B cell (primary cell): ENCODE measurements around the gene CPLX1. TPM values are rescaled to one million over a fixed set of nuclear protein-coding genes. Genes with fewer than 3 reads are reported as not detected.

Experiments used
- ATAC-seq: fragments of 200-7000 bp; cut with Tn5 transposase; one replicate; pipeline ENCODE4 v1.10.0; 2021; ENCODE audit warnings: low read depth, mild to moderate bottlenecking, moderate number of reproducible peaks, moderate library complexity
- CTCF ChIA-PET: fragments of 350-600 bp; sonication (Branson Sonifier 250); formaldehyde crosslinking; loops from one replicate; lab custom pipeline; 2021; ENCODE audit warnings: antibody characterized with exemption, inconsistent platforms; lab: Charles Lee
- POLR2A ChIA-PET: fragments of 350-600 bp; sonication (Branson Sonifier 250); formaldehyde crosslinking; loops from one replicate; lab custom pipeline; 2021; ENCODE audit warnings: antibody characterized with exemption; lab: Charles Lee
- DNase-seq: peaks from one replicate; pipeline ENCODE4 v3.0.0; 2013
- H2AFZ ChIP-seq: 2 replicates; pipeline ENCODE4 v1.6.1; 2012; ENCODE audit warnings: mild to moderate bottlenecking, low read depth, low read length; ENCODE audit not compliant: insufficient read depth, poor library complexity, severe bottlenecking
- H3K27ac ChIP-seq, 2 donors: 1 replicate in 1 of 2; 2 replicates in 1 of 2; pipeline ENCODE4 v1.5.1; 2012 to 2013; ENCODE audit warnings: low read length in 2 of 2, mild to moderate bottlenecking in 2 of 2, moderate library complexity in 1 of 2
- H3K27me3 ChIP-seq, 4 experiments: fragments of 200-600 bp in 1 of 4; sonication (generic) in 1 of 4; replicated peaks in 1 of 4; 1 replicate in 2 of 4; 2 replicates in 2 of 4; pipeline versions ENCODE4 v1.6.1 to v1.7.0; 2013 to 2016; ENCODE audit warnings: low read length in 3 of 4, mild to moderate bottlenecking in 2 of 4, mixed read lengths in 1 of 4, moderate library complexity in 1 of 4; ENCODE audit not compliant: insufficient read depth in 4 of 4, control insufficient read depth in 3 of 4; ENCODE audit errors: control extremely low read depth in 1 of 4
- H3K36me3 ChIP-seq, 2 experiments: replicated peaks in 1 of 2; 1 replicate in 1 of 2; 2 replicates in 1 of 2; pipeline versions ENCODE4 v1.6.1 to v1.7.1; 2013; ENCODE audit warnings: low read length in 1 of 2; ENCODE audit not compliant: insufficient read depth in 2 of 2, control insufficient read depth in 1 of 2; ENCODE audit errors: control extremely low read depth in 1 of 2, extremely low read depth in 1 of 2
- H3K4me1 ChIP-seq, 2 donors: fragments of 200-600 bp in 1 of 2; sonication (generic) in 1 of 2; 1 replicate in 1 of 2; 2 replicates in 1 of 2; pipeline versions ENCODE4 v1.5.1 to v1.6.1; 2013 to 2017; ENCODE audit warnings: low read length in 2 of 2; ENCODE audit not compliant: control insufficient read depth in 2 of 2, insufficient read depth in 2 of 2
- H3K4me2 ChIP-seq: replicated peaks from 2 replicates; pipeline ENCODE3; 2012; ENCODE audit warnings: mild to moderate bottlenecking, low read depth, low read length; ENCODE audit not compliant: poor library complexity, severe bottlenecking
- H3K4me3 ChIP-seq, 5 experiments: fragments of 200-600 bp in 1 of 5; sonication (generic) in 1 of 5; 1 replicate in 3 of 5; 2 replicates in 2 of 5; pipeline versions ENCODE4 v1.5.1 to v1.7.0; 2011 to 2016; ENCODE audit warnings: low read length in 4 of 5, mild to moderate bottlenecking in 4 of 5, low read depth in 2 of 5, control low read depth in 1 of 5, moderate library complexity in 1 of 5; ENCODE audit not compliant: insufficient read depth in 1 of 5; ENCODE audit errors: control extremely low read depth in 1 of 5, extremely low read depth in 1 of 5
- H3K79me2 ChIP-seq: fragments of 200-600 bp; sonication (generic); one replicate; pipeline ENCODE4 v1.6.0; 2016; ENCODE audit warnings: low read length; ENCODE audit not compliant: control insufficient read depth, insufficient read depth
- H3K9ac ChIP-seq: fragments of 200-600 bp; sonication (generic); 2 replicates; pipeline ENCODE4 v1.6.1; 2017; ENCODE audit warnings: mild to moderate bottlenecking, low read length, moderate library complexity
- H3K9me3 ChIP-seq, 3 donors: one replicate each; pipeline versions ENCODE4 v1.6.1 to v1.7.1; 2013; ENCODE audit warnings: low read length in 2 of 3; ENCODE audit not compliant: control insufficient read depth in 2 of 3, insufficient read depth in 1 of 3; ENCODE audit errors: control extremely low read depth in 1 of 3
- H4K20me1 ChIP-seq: 2 replicates; pipeline ENCODE4 v1.6.0; 2012; ENCODE audit warnings: mild to moderate bottlenecking, low read length; ENCODE audit not compliant: insufficient read depth, control insufficient read depth, poor library complexity, severe bottlenecking
- H3K27ac Mint-ChIP-seq: one replicate; pipeline ENCODE4 v1.8.0; 2021; ENCODE audit warnings: mixed read lengths
- H3K27me3 Mint-ChIP-seq: one replicate; pipeline ENCODE4 v1.8.0; 2021; ENCODE audit warnings: mixed read lengths
- H3K4me1 Mint-ChIP-seq: one replicate; pipeline ENCODE4 v1.8.0; 2021; ENCODE audit warnings: mixed read lengths
- H3K4me3 Mint-ChIP-seq: one replicate; pipeline ENCODE4 v1.8.0; 2021; ENCODE audit warnings: mixed read lengths
- H3K9me3 Mint-ChIP-seq: one replicate; pipeline ENCODE4 v1.8.0; 2022; ENCODE audit warnings: mixed read lengths; ENCODE audit not compliant: insufficient read depth
- EZH2 ChIP-seq: IDR thresholded peaks from 2 replicates; pipeline ENCODE4 v1.6.1; 2012; ENCODE audit warnings: borderline replicate concordance, low read depth, mild to moderate bottlenecking, moderate library complexity, low read length; ENCODE audit not compliant: insufficient read depth, poor library complexity, severe bottlenecking
- WGBS: methylation state at CpG from one replicate; pipeline ENCODE4 v1.1.5; 2013; ENCODE audit warnings: missing lambda C conversion rate; ENCODE audit not compliant: insufficient coverage; 5-methylcytosine and 5-hydroxymethylcytosine counted together
- intact Hi-C: fragments of 100-400 bp; cut with micrococcal nuclease; formaldehyde crosslinking; loops from one replicate; pipeline ENCODE4 v1.10.0; 2022
- polyA plus RNA-seq: library from polyadenylated mRNA; depleted of rRNA; stranded (reverse); fragments of >200 nt; gene quantifications from 2 replicates; pipeline ENCODE4 v1.2.3, GENCODE V29; 2012
- total RNA-seq, 2 donors: library from RNA; stranded (reverse); fragments of 120-200 nt in 1 of 2; gene quantifications; 1 replicate in 1 of 2; 2 replicates in 1 of 2; pipeline versions ENCODE4 v1.2.3 to v1.2.4, GENCODE V29; 2013 to 2022
- TF ChIP-seq, protein P1 (sequence below): fragments of 200-600 bp; IDR thresholded peaks from one replicate; pipeline ENCODE4 v1.8.0; 2022; ENCODE audit warnings: antibody characterized with exemption, mild to moderate bottlenecking

Gene CPLX1
- total and polyA plus RNA-seq, 2 donors (not counting 1 experiment from before 2014, with no cell fraction given), result not detected

DNA sequence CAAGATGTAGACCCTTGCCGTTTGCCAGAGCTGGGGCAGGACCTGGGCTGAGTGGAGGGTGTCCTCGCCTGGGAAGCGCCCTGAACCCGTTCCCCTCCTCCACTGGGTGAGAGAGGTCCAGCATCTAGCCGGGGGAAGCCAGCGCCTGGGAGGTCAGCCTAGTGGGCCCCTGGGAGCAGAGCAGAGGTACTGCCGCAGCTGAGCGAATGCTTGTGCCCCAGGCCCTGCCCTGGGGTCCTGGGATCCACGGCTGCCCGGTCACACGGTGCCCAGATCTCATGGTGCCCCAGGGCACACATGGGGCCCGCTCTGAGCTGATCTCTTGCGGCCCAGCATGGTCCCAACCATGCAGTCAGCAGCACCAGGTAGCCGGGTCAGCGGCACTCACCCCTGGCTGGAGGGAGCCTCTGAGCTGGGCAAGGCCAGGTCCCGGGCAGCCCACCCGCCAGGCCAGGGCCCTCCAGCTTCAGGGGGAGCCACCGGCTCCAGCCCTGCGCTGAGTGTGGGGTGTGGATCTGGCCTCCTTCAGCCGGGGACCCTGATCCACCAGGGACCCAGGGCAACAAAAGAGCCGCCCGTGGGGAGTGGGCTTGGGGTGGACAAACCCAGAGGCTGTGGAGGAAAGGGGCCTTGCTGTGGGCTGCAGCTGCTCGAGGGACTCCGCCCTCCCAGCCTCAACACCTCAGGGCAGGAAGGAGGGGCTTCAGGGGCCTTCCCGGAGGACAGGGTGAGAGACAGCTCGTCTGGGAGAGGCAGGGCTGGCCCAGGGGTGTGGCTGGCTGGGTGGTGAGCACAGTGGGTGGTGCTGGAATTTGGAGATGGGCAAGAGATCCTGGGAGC, 4.1 kb upstream of the CPLX1 start:
- Mint-ChIP-seq H3K4me1 (peaks cover 7% of the 10 kb centered on the region), H3K4me3 (no peak overlapping the region), H3K9me3 (no peaks in the 10 kb centered on the region), H3K27me3 (peaks cover 15% of the 10 kb centered on the region), H3K27ac (no peak overlapping the region)
- peaks cover 6 to 13% of the 10 kb centered on the region in 2 donors for H3K4me1 ChIP-seq
- no peak overlapping the region for H2AFZ ChIP-seq
- ChIA-PET CTCF (no interaction called here), POLR2A (interaction anchor here (0.5 kb wide), 1 partner anchor 92 kb away, joined by 3 read pairs; no protein-coding TSS in a partner anchor)
- peaks cover 0 to 36% (median 2%) of the 10 kb centered on the region in 3 donors for H3K9me3 ChIP-seq
- H3K27me3 ChIP-seq, result peaks cover 0 to 44% (median 11%) of the 10 kb centered on the region in 4 experiments
- no peaks in the 10 kb centered on the region for H3K36me3 ChIP-seq
- intact Hi-C loops, result no loop called here
- H3K79me2 ChIP-seq, result no peaks in the 10 kb centered on the region
- 82% methylated on average over 23 of the region's 26 CpGs for WGBS
- H3K9ac ChIP-seq, result no peak overlapping the region
- DNase-seq (no peak), ATAC-seq (no peak)
- H3K4me3 ChIP-seq, result no peak overlapping the region
- no peak for TF ChIP-seq EZH2
- TF ChIP-seq, protein P1, sequence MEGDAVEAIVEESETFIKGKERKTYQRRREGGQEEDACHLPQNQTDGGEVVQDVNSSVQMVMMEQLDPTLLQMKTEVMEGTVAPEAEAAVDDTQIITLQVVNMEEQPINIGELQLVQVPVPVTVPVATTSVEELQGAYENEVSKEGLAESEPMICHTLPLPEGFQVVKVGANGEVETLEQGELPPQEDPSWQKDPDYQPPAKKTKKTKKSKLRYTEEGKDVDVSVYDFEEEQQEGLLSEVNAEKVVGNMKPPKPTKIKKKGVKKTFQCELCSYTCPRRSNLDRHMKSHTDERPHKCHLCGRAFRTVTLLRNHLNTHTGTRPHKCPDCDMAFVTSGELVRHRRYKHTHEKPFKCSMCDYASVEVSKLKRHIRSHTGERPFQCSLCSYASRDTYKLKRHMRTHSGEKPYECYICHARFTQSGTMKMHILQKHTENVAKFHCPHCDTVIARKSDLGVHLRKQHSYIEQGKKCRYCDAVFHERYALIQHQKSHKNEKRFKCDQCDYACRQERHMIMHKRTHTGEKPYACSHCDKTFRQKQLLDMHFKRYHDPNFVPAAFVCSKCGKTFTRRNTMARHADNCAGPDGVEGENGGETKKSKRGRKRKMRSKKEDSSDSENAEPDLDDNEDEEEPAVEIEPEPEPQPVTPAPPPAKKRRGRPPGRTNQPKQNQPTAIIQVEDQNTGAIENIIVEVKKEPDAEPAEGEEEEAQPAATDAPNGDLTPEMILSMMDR, result no peak
- no peak overlapping the region for H3K4me2 ChIP-seq
- no peaks in the 10 kb centered on the region for H4K20me1 ChIP-seq
- H3K27ac ChIP-seq, result no peak overlapping the region

DNA sequence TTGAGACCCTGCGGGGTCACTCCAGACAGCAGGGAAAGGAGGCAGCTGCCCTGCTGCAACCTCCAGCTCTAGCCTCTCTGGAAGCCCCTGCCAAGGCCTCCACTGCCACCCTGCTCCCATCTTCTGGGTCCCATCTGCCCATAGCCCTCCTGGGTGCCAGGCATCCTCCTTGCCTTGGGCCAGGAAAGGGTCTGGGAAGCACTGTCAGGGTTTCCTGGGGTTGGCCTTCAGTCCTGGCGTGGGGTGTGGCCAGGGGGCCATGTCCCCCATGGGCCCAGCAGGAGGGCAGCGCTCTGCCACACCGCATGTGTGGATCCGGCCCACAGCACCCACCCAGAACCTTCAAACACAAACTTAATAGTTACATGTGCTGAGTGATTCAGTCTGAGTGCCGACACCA, 3.4 kb upstream of the CPLX1 start:
- ChIA-PET CTCF (no interaction called here), POLR2A (interaction anchor here (0.5 kb wide), 1 partner anchor 93 kb away, joined by 3 read pairs; no protein-coding TSS in a partner anchor)
- Mint-ChIP-seq H3K27me3 (peaks cover 20% of the 10 kb centered on the region), H3K4me1 (peaks cover 7% of the 10 kb centered on the region), H3K4me3 (no peak overlapping the region), H3K9me3 (no peaks in the 10 kb centered on the region), H3K27ac (no peak overlapping the region)
- peaks cover 0 to 42% (median 2%) of the 10 kb centered on the region in 3 donors for H3K9me3 ChIP-seq
- 95% methylated on average over 2 of the region's 6 CpGs for WGBS
- H3K4me3 ChIP-seq, result no peak overlapping the region
- H3K9ac ChIP-seq, result no peak overlapping the region
- H3K27ac ChIP-seq, result no peak overlapping the region
- H4K20me1 ChIP-seq, result no peaks in the 10 kb centered on the region
- H3K36me3 ChIP-seq, result no peaks in the 10 kb centered on the region
- no peaks in the 10 kb centered on the region for H3K79me2 ChIP-seq
- intact Hi-C loops, result no loop called here
- H3K4me2 ChIP-seq, result no peak overlapping the region
- ATAC-seq, result no peak
- peaks cover 13 to 18% of the 10 kb centered on the region in 2 donors for H3K4me1 ChIP-seq
- H2AFZ ChIP-seq, result no peak overlapping the region
- H3K27me3 ChIP-seq, result peaks cover 0 to 51% (median 18%) of the 10 kb centered on the region in 4 experiments
- TF ChIP-seq EZH2, result no peak
- TF ChIP-seq, protein P1, result no peak
- no peak for DNase-seq
